Epithelial cell of esophagus (primary cell): ENCODE measurements around the gene DSP.

Experiments
- DNase-seq: peaks from one replicate; pipeline ENCODE4 v3.0.0; 2010; ENCODE audit warnings: low read depth
- H3K4me3 ChIP-seq: 2 replicates; pipeline ENCODE4 v1.5.1; 2011; ENCODE audit warnings: mild to moderate bottlenecking, low read length, control low read depth
- CTCF ChIP-seq: IDR thresholded peaks from 2 replicates; pipeline ENCODE4 v1.5.1; 2011; ENCODE audit warnings: low read depth, mild to moderate bottlenecking, low read length, control low read depth, inconsistent platforms; ENCODE audit not compliant: insufficient read depth; ENCODE audit errors: missing control alignments

The DSP gene

DNA sequence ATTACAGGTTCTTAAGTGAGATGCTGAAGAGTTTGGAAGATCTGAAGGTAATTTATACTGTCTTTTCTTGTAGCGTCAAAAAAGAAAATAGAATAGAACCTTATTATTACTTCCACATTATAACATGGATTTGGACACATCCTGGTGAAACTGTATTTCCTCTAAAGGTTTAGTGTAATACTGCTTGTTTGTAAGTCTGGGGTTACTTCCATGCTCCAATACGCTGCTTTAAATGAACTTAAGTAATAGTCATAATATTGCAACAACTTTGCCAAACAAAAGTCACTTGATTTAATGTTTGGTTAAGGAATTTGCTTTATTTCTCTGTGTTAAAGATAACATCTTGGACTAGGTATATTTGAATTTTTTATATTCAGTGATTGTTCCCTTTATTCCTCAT, 37.0 kb downstream of the DSP start:
- TF ChIP-seq CTCF: no peak
- no peak overlapping the region for H3K4me3 ChIP-seq
- peak; percentile 7 for DNase-seq

DNA sequence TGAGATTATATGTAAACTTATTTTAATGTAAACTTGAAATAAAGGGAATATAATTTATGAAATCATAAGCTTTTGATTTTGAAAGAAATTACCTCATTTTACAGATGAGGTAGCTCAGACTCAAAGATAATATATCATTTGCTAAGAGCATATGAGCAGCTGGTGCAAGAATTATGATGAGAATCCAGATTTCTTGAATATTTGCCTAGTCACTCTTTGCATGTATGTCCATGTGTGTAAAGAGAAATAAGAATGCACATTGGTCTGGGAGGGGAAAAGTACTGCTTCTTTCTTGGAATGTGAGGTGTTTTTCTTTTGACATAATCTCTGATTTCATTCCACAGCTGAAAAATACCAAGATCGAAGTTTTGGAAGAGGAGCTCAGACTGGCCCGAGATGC, 37.5 kb downstream of the DSP start:
- peak; percentile 23 for DNase-seq
- H3K4me3 ChIP-seq: no peak overlapping the region
- no peak for TF ChIP-seq CTCF

DNA sequence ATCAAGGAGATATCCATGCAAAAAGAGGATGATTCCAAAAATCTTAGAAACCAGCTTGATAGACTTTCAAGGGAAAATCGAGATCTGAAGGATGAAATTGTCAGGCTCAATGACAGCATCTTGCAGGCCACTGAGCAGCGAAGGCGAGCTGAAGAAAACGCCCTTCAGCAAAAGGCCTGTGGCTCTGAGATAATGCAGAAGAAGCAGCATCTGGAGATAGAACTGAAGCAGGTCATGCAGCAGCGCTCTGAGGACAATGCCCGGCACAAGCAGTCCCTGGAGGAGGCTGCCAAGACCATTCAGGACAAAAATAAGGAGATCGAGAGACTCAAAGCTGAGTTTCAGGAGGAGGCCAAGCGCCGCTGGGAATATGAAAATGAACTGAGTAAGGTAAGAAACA, 38.4 kb downstream of the DSP start:
- no peak overlapping the region for H3K4me3 ChIP-seq
- no peak for TF ChIP-seq CTCF
- DNase-seq: peak; percentile 16

DNA sequence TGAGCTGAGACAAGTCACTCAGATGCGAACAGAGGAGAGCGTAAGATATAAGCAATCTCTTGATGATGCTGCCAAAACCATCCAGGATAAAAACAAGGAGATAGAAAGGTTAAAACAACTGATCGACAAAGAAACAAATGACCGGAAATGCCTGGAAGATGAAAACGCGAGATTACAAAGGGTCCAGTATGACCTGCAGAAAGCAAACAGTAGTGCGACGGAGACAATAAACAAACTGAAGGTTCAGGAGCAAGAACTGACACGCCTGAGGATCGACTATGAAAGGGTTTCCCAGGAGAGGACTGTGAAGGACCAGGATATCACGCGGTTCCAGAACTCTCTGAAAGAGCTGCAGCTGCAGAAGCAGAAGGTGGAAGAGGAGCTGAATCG, 39.1 kb downstream of the DSP start:
- TF ChIP-seq CTCF: no peak
- DNase-seq: peak; percentile 45
- no peak overlapping the region for H3K4me3 ChIP-seq

DNA sequence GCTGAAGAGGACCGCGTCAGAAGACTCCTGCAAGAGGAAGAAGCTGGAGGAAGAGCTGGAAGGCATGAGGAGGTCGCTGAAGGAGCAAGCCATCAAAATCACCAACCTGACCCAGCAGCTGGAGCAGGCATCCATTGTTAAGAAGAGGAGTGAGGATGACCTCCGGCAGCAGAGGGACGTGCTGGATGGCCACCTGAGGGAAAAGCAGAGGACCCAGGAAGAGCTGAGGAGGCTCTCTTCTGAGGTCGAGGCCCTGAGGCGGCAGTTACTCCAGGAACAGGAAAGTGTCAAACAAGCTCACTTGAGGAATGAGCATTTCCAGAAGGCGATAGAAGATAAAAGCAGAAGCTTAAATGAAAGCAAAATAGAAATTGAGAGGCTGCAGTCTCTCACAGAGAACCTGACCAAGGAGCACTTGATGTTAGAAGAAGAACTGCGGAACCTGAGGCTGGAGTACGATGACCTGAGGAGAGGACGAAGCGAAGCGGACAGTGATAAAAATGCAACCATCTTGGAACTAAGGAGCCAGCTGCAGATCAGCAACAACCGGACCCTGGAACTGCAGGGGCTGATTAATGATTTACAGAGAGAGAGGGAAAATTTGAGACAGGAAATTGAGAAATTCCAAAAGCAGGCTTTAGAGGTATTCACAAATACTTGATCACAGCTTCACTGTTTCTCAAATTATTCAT, 39.6 kb downstream of the DSP start:
- H3K4me3 ChIP-seq: no peak overlapping the region
- DNase-seq: peak; percentile 9
- TF ChIP-seq CTCF: no peak

GRCh38 chr6:7585287-7585930, 43.9 kb downstream of the DSP start:
- H3K4me3 ChIP-seq: no peak overlapping the region
- TF ChIP-seq CTCF: no peak
- peak; percentile 16 for DNase-seq
